Left hindlimb (tissue), 1 donor: ENCODE results near the gene OPCML.

Experiments used
- DNase-seq: peaks from one replicate; pipeline ENCODE4 v3.0.0-alpha.2; 2018

The OPCML gene

GRCh38 chr11:133058501-133058900, 473.8 kb downstream of the OPCML start:
- DNase-seq = no peak

DNA sequence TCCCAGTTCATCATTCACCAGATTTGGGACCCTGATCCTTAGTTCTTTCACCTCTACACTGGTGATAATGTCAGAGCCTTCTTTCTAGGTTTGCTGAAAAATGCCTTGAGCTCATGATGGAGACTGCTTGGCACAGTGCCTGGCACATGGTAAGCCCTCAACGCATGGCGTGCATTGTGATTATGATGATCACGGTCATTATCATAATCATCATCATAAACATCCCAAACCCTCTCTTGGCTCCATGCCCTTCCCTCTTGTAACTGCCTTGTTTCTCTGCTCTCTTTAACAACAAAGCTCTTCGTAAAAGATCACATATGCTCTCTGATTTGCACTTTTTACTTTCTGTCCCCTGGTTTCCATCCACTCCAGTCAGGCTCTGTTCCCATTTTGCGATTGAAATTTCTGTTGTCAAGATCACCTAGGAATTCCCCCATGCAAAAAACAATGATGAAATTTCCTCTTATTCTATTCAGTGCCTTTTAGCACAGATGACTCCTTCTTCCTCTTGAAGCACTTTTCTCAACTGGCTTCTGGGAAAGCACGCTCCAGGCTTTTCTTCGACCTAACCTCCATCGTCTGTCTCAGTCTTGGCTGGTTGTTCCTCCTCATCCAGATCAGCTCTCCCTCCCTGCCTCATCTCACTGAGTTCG, 479.1 kb downstream of the OPCML start:
- DNase-seq = no peak

DNA sequence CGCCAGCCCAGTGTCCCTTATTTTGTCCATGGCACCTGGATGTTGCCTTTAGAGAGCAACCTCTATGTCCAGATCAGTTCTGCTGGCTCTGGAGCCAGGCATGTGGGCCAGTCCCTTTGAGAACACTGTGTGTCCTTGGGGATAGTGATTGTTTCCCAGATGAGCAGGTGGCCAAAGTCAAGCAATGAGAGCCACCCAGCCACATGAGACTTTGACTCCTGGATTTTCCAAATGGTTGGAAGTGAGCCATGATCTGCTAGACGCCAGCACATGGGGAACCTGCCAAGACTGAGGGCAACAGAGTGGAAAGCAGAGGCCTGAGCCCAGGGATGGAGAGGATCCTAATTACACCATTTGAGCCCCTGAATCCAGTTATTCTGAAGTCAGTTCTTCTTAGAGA, 479.8 kb downstream of the OPCML start:
- no peak for DNase-seq

DNA sequence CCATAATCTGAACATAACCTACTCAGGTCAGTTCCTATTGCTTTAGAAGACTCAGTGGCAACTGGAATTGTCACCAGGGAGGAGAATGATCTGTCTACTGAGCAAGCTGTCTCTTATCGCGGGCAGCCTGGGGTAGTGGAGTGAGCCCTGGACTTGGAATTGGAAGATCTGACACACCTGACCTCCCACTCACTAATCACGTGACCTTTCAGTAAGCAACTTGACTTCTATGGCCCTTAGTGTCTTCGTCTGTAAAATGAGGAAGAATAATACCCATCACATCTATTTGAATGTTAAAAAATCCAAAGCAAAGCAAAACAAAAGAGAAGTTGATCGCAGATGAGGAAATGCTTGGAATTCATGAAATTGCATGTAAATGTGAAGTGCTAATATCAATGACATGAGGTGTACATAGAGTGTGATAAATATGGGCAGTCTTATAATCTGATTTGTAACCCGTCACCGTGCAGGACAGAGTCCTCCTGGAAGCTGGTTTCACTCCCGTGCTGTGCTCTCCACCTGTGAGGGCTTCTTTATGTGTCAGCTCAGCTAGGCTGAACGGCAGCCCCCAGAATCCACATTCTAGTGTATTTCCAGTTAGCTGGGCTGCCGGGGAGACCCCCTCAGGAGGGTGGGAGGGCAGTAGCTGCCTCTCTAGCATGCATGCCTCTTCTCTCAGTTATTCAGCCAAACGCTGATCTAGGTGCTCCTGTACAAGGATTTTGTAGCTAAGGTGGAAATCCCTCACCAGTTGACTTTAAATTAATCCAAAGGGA, 482.9 kb downstream of the OPCML start:
- DNase-seq = no peak

- DNase-seq = no peak
Observed at GRCh38 chr11:133048270-133048669, 484.0 kb downstream of the OPCML start.

- no peak for DNase-seq
Observed at GRCh38 chr11:133047771-133048115, 484.6 kb downstream of the OPCML start.

GRCh38 chr11:133047036-133047770, 485.1 kb downstream of the OPCML start:
- DNase-seq = no peak

DNA sequence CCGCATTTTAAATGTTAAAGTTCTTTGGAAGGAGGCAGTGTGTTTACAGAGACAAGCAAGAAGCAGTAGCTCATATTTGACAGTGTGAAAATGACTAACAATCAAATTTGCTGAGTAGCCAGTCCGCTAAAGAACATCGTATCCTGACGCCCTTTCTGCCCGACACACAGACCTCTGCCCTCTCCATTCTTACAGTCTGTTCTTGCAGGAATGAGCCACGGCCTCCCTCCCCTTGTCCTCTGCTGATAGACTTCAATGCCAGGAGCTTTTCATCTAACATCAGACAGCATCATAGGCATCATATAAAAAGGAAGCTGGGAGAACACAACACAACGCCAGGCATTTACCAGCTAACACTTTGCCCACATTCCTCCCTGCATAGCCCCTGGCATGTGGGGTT, 486.0 kb downstream of the OPCML start:
- no peak for DNase-seq

GRCh38 chr11:133041928-133042882, 490.1 kb downstream of the OPCML start:
- DNase-seq = no peak

DNA sequence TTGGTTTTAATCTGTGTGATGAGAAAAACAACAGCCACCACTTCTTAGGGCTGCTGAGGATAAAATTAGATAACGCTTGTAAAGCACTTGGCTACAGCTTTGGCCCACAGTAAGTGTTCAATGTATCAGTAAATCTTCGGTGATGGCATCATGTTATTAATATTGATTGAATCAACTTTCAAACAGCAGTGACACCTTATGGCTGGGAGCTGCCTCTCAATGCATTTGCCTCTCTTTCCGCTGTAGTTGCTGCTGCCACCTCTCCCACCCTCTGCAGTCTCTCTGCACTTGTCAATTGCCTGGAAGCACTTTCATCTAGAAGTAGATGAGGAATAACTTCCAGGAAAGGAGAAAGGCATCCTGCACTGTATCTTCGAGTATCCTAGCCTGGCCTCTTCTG, 491.1 kb downstream of the OPCML start:
- no peak for DNase-seq

DNA sequence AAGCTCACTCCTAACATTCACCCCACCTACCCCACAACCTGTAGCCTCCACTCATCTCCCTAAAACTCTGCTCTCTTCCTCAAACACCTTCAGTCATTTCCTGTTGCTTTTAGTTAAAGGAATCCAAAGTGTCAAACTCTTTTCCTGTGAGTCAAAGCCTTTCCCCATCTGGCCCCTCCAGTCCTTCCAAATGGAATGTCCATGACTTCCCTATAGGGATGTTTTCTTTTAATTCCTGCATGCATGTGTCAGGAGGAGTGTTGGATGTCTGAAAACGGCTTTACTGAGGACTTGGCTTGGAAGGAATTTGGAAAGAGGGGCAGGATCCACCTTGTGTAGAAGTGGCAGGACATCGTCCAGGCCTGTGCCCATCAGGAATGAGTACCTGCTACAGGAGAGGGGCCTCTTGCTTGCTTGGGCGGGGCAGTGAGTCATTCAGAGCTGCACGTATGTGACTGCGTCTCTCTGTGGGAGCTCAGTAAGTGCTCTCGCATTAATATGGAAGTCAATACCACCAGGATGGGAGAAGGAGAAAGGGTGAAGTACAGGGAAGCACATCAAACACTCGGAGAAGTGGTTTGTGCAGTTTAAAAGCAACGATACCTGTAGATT, 491.9 kb downstream of the OPCML start:
- DNase-seq = no peak

GRCh38 chr11:133038850-133039249, 493.5 kb downstream of the OPCML start:
- no peak for DNase-seq

DNA sequence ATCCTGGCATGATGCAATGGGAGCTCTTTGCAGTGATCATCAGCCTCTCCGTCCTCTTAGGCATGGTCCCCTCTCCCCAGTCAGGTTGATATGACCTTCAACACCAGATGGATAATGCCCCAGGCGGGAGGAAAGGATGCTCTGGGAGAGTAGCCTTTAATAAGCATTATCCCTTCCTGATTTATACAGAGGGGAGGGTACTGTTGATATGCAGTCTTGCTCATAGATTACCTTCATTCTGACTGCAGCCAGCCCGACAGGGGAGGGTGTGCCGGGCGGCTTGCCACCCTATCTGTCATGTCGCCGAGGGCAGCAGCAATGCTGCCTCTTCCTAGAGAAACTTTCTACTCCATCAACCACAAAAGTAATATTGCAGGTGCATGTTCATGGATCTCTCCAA, 497.4 kb downstream of the OPCML start:
- DNase-seq = no peak

DNA sequence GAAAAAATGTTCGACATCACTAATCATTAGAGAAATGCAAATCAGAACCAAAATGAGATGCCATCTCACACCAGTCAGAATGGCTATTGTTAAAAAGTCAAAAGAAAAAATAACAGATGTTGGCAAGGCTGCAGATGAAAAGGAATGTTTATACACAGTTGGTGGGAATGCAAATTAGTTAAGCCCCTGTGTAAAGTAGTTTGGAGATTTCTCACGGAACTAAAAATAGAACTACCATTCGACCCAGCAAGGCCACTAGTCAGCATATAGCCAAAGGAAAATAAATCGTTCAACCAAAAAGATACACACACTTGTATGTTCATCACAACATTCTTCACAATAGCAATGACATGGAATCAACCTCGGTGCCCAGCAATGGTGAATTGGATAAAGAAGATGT, 503.2 kb downstream of the OPCML start:
- DNase-seq = no peak

DNA sequence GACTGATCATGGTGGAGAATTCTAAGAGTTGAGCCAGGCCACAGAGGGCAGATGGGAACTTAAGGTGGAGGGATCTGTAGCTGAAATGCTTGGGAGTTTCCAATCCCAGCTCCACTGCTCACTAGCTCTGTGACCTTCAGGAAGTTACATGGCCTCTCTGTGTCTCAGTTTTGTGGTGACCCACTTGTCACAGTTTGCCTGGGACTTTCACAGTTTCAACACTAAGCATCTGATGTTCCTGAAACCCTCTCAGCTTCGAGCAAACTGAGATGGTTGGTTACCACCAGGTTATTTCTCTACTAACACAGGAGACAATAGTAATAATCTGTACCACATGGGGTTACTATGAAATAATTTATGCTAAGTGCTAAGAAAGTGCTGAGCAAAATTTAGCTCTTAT, 505.3 kb downstream of the OPCML start:
- DNase-seq = no peak

GRCh38 chr11:133024301-133024700, 508.0 kb downstream of the OPCML start:
- DNase-seq = no peak

DNA sequence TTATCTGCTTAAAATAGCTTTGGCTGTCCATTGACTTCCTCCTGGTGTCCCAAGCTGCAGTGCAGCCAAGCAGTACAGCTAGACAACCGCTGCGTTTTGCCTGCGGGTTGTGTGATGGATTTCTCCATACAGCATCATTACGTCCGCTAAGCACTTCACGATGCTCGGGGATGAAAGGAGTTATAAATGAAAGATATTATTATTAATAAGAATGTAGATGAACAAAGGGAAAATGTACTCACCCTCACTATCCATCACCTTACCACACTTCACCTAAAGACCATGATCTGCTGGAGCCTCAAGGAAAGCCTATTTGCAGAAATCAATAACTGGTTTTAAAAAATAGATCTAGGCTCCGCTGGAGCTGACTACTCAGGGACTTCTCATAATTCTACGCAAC, 509.1 kb downstream of the OPCML start:
- no peak for DNase-seq

DNA sequence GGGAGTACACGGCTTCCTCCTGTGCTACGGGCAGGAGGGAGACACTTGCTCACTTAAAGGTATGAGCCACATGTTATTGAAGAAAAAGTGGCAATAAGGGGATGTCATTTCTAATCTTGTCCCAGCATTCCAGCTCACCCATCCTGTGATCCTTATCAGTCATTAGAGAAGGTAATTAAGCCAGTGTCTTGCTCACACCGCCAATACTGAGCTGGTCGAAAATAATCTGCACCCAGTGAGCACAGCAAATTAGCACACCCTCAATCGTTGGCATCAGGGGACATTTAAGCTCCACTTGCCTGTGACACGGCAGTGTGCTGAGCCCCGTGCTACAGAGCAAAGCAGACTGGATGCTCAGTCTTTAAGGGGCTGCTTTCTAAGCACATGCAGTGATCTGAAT, 510.7 kb downstream of the OPCML start:
- no peak for DNase-seq

GRCh38 chr11:133020372-133020714, 512.0 kb downstream of the OPCML start:
- DNase-seq = no peak

GRCh38 chr11:133019545-133020371, 512.5 kb downstream of the OPCML start:
- DNase-seq = no peak

DNA sequence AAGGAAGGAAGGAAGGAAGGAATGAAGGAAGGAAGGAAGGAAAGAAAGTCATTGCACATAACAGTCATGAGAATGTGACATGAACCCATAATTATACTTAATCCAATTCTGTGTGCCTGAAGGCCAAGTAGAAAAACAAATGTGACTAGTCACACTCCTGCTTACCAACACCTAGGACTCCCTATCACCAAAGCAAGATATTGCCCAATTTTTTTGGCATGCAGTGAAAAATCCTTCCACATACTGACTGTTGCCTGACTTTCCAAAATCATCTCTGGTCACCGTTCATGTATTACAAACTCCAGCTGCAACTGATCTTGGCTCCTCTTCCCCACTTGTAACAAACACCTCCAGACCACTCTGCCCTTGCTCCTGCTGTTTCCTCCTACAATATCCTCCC, 516.8 kb downstream of the OPCML start:
- no peak for DNase-seq

GRCh38 chr11:133014337-133014736, 518.0 kb downstream of the OPCML start:
- no peak for DNase-seq
